ENCODE data around the gene PPP6R2. TPM values are rescaled to one million over a fixed set of nuclear protein-coding genes. Genes with fewer than 3 reads are reported as not detected.
"Not testable (repeated sequence)": the region's sequence is repeated elsewhere in the genome, so short reads cannot be mapped to it uniquely, and the experiment has no call there.

PPP6R2 gene
- total and polyA plus RNA-seq, 11 donors = 29.6 to 68.1 (median 41.5) TPM

- WGBS, 4 donors = 89 to 93% (median 91%) methylated on average over 12 of the region's 12 CpGs
- H3K27ac ChIP-seq = no peak overlapping the region
- intact Hi-C loops (cut with DNase I) = no loop called here
- H3K4me1 ChIP-seq = no peaks in the 10 kb centered on the region
- DNase-seq = no peak
- H3K27me3 ChIP-seq = no peaks in the 10 kb centered on the region
- TF ChIP-seq POLR2A (IDR thresholded peaks at IDR 0.05) = no peak
- TF ChIP-seq CTCF (IDR thresholded peaks at IDR 0.05) = no peak
- no peaks in the 10 kb centered on the region for H3K9me3 ChIP-seq
- no peak overlapping the region for H3K4me3 ChIP-seq
- ATAC-seq = no peak
- peaks cover 0 to 95% (median 89%) of the 10 kb centered on the region in 9 donors for H3K36me3 ChIP-seq
These were observed 82.2 kb downstream of the PPP6R2 start for GRCh38 chr22:50425179-50425916.

DNA sequence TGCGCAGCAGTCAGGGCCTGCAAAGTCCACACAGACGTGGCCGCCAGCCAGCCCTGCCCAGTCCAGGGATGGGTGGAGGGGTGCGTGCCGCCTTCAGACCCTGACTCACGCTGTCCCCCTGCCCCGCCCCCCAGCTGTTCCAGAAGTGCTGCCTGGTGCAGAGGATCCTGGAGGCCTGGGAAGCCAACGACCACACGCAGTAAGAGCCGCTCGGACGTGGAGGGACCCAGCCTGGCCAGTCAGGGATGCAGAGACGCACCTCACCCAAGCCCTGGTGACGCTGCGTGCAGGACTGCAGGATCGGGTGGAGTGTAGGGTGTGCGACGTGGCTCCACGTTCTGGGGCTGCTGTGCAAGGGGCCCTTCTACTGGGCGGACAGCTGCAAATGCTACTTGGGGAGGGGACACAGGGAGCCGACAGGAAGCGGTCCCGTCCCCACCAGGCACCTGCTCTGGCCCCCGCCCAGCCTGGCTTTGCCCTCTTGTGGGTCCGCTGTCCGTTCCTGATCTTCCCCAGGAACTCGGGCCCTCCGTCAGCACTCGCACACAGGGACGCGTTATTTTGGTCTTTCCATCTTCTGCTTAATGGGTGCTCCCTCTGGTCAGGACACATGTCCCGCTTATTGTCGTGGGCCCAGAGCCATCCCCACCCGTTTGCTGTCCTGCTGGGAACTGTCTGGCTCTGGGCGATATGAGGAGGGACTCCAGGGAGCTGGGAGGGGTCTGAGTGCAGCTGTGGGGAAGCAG, 89.2 kb downstream of the PPP6R2 start:
- no peak overlapping the region for H3K4me3 ChIP-seq
- H3K27me3 ChIP-seq = no peaks in the 10 kb centered on the region
- H3K27ac ChIP-seq = no peak overlapping the region
- no peaks in the 10 kb centered on the region for H3K9me3 ChIP-seq
- ATAC-seq (peak in 2 of 4 donors; percentile 12), DNase-seq (no peak)
- intact Hi-C loops (cut with DNase I) = loop anchor here in 1 of 10 donors (10.0 kb wide), 1 partner anchor 62 kb away; no protein-coding TSS in a partner anchor
- no peaks in the 10 kb centered on the region for H3K4me1 ChIP-seq
- TF ChIP-seq POLR2A (IDR thresholded peaks at IDR 0.05) (no peak), CTCF (IDR thresholded peaks at IDR 0.05) (no peak)
- 94 to 96% (median 95%) methylated on average over 32 to 35 of the region's 35 CpGs for WGBS, 4 donors
- H3K36me3 ChIP-seq = peaks cover 0 to 83% (median 79%) of the 10 kb centered on the region in 9 donors

GRCh38 chr22:50432877-50433510, 89.9 kb downstream of the PPP6R2 start:
- not testable (repeated sequence) for ATAC-seq, H3K9me3 ChIP-seq, H3K27me3 ChIP-seq, H3K4me1 ChIP-seq, H3K27ac ChIP-seq, H3K4me3 ChIP-seq
- H3K36me3 ChIP-seq = peaks cover 0 to 83% (median 79%) of the 10 kb centered on the region in 9 donors
- DNase-seq = peak in 1 of 5 donors; percentile 34
- intact Hi-C loops (cut with DNase I) = loop anchor here in 1 of 10 donors (10.0 kb wide), 1 partner anchor 62 kb away; no protein-coding TSS in a partner anchor
- 92 to 98% (median 96%) methylated on average over 7 to 22 of the region's 24 CpGs for WGBS, 4 donors

GRCh38 chr22:50434849-50435248, 91.7 kb downstream of the PPP6R2 start:
- H3K27me3 ChIP-seq = no peaks in the 10 kb centered on the region
- no peak for ATAC-seq
- peaks cover 0 to 83% (median 80%) of the 10 kb centered on the region in 9 donors for H3K36me3 ChIP-seq
- no peak overlapping the region for H3K27ac ChIP-seq
- peak in 1 of 5 donors; percentile 42 for DNase-seq
- H3K9me3 ChIP-seq = no peaks in the 10 kb centered on the region
- intact Hi-C loops (cut with DNase I) = loop anchor here in 1 of 10 donors (10.0 kb wide), 1 partner anchor 60 kb away; no protein-coding TSS in a partner anchor
- WGBS, 4 donors = 82 to 95% (median 90%) methylated on average over 12 to 24 of the region's 24 CpGs
- no peak for TF ChIP-seq CTCF (IDR thresholded peaks at IDR 0.05)
- no peak for TF ChIP-seq POLR2A (IDR thresholded peaks at IDR 0.05)
- H3K4me3 ChIP-seq = no peak overlapping the region
- no peaks in the 10 kb centered on the region for H3K4me1 ChIP-seq
